Globus pallidus (tissue), 1 donor: ENCODE measurements around the gene ITGB3.

Experiments
- DNase-seq: peaks from one replicate; pipeline ENCODE4 v3.0.0-alpha.2; 2015; ENCODE audit warnings: low spot score

The ITGB3 gene

DNA sequence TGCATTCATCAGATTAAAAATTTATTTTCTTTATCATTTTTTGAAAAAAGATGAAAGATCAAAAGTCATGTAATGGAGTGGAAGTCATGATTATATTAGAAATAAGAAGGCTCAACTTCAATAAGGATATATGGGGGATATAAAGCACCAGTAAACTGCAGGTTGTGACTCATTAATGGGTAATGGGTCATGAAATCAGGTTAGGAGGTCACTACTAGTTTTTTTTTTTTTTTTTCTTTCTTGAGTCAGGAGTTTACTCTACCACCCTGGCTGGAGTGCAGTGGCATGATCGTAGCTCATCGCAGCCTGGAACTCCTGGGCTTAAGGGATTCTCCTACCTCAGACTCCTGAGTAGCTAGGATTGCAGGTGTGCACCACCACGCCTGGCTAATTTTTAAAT, 84.4 kb downstream of the ITGB3 start:
- DNase-seq: no peak

DNA sequence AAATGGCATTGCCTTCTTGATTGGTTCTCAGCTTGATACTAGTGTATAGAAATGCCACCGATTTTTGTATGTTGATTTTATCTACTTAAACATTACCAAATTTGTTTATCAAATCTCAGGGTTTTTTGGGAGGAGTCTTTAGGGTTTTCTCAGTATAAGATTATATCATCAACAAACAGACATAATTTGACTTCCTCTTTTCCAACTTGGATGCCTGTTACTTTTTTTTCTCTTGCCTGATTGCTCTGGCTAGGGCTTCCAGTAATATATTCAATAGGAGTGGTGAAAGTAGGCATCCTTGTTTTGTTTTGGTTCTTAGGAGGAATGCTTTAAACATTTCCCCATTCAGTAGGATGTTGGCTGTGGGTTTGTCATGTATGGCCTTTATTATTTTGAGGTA, 99.2 kb downstream of the ITGB3 start:
- DNase-seq: no peak

DNA sequence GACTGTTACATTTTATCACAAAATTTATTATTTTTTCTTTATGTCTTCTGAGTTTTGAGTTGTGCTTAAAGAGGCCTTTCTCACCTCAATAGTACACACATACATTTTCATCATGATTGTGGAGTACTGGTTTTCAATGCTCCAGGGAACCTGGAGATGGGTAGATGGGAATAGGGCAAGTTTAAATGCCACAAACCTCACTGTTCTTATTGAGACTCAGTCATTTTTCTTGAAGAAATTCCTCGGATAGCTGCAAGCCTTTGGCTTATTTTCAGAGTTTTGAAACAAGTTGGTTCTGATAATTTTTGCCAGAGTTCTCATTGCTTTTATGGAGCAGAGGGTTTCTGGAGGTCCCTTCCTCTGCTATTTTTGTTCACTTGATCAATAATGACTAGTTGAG, 105.0 kb downstream of the ITGB3 start:
- DNase-seq: no peak
